ENCODE measurements around the gene ABL2.

ABL2 gene

GRCh38 chr1:179061360-179062282 is 167.9 kb downstream of the ABL2 start:
- Histone ChIP-seq H4K91ac (ENCODE audit: low read depth, low read length, poor library complexity) (no peak overlapping the region), H2BK5ac (ENCODE audit: low read length) (no peak overlapping the region), H3K27ac (replicated peaks; ENCODE audit: low read length) (no peak overlapping the region), H3K27me3 (ENCODE audit: control insufficient read depth in 3 of 3, insufficient read depth in 3 of 3, low read depth in 1 of 3, low read length in 3 of 3) (no peaks in the 10 kb centered on the region), H3K18ac (ENCODE audit: low read length) (no peak overlapping the region), H3K9me3 (replicated peaks in 1 of 2; ENCODE audit: control insufficient read depth in 2 of 2, insufficient read depth in 1 of 2, low read depth in 1 of 2, low read length in 2 of 2) (peaks cover 0 to 3% of the 10 kb centered on the region in 2 donors), H2AK5ac (ENCODE audit: low read depth, low read length) (no peak overlapping the region), H2BK12ac (ENCODE audit: low read length) (no peak overlapping the region), H2BK120ac (ENCODE audit: low read depth, low read length) (no peak overlapping the region), H3K14ac (ENCODE audit: low read length) (no peak overlapping the region), H4K8ac (ENCODE audit: low read depth, low read length) (no peak overlapping the region), H3K4me1 (ENCODE audit: control insufficient read depth in 2 of 2, insufficient read depth in 1 of 2, low read depth in 1 of 2, low read length in 2 of 2) (peaks cover 0 to 5% of the 10 kb centered on the region in 2 donors), H3K4me3 (ENCODE audit: low read length in 2 of 2) (no peak overlapping the region), H3K23ac (ENCODE audit: low read depth, low read length, poor library complexity) (no peak overlapping the region), H3K79me1 (ENCODE audit: low read depth, low read length) (no peaks in the 10 kb centered on the region), H3K36me3 (replicated peaks in 1 of 2; ENCODE audit: control insufficient read depth in 2 of 2, insufficient read depth in 2 of 2, low read length in 2 of 2) (peaks cover 3 to 65% of the 10 kb centered on the region in 2 donors), H3K4ac (ENCODE audit: low read length) (no peak overlapping the region), H3K4me2 (ENCODE audit: insufficient read depth, low read length, poor library complexity, severe bottlenecking) (no peak overlapping the region), H3K9ac (ENCODE audit: low read depth, low read length, poor library complexity) (no peak overlapping the region), H2BK15ac (ENCODE audit: low read length) (no peak overlapping the region), H2AFZ (ENCODE audit: low read length) (no peak overlapping the region)
- WGBS, 2 donors (ENCODE audit: extremely low coverage in 2 of 2, insufficient read length in 2 of 2, insufficient replicate concordance in 1 of 2): no CpG with 5 or more reads among the region's 8 CpGs
- no peak for DNase-seq (ENCODE audit: low spot score)

GRCh38 chr1:179058487-179059483 is 170.7 kb downstream of the ABL2 start:
- H4K91ac ChIP-seq (ENCODE audit: low read depth, low read length, poor library complexity): no peak overlapping the region
- H2BK15ac ChIP-seq (ENCODE audit: low read length): no peak overlapping the region
- no peaks in the 10 kb centered on the region for H3K27me3 ChIP-seq (ENCODE audit: control insufficient read depth in 3 of 3, insufficient read depth in 3 of 3, low read depth in 1 of 3, low read length in 3 of 3)
- H2BK120ac ChIP-seq (ENCODE audit: low read depth, low read length): no peak overlapping the region
- H2BK12ac ChIP-seq (ENCODE audit: low read length): no peak overlapping the region
- no peak overlapping the region for H2AK5ac ChIP-seq (ENCODE audit: low read depth, low read length)
- no peaks in the 10 kb centered on the region for H3K79me1 ChIP-seq (ENCODE audit: low read depth, low read length)
- peaks cover 0 to 16% of the 10 kb centered on the region in 2 donors for H3K9me3 ChIP-seq (replicated peaks in 1 of 2; ENCODE audit: control insufficient read depth in 2 of 2, insufficient read depth in 1 of 2, low read depth in 1 of 2, low read length in 2 of 2)
- H3K36me3 ChIP-seq (replicated peaks in 1 of 2; ENCODE audit: control insufficient read depth in 2 of 2, insufficient read depth in 2 of 2, low read length in 2 of 2): peaks cover 6 to 63% of the 10 kb centered on the region in 2 donors
- no peak overlapping the region for H2AFZ ChIP-seq (ENCODE audit: low read length)
- H3K4me1 ChIP-seq (ENCODE audit: control insufficient read depth in 2 of 2, insufficient read depth in 1 of 2, low read depth in 1 of 2, low read length in 2 of 2): peaks cover 0 to 5% of the 10 kb centered on the region in 2 donors
- DNase-seq (ENCODE audit: low spot score): no peak
- no CpG with 5 or more reads among the region's 3 CpGs for WGBS, 2 donors (ENCODE audit: extremely low coverage in 2 of 2, insufficient read length in 2 of 2, insufficient replicate concordance in 1 of 2)
- no peak overlapping the region for H3K4me2 ChIP-seq (ENCODE audit: insufficient read depth, low read length, poor library complexity, severe bottlenecking)
- no peak overlapping the region for H3K9ac ChIP-seq (ENCODE audit: low read depth, low read length, poor library complexity)
- no peak overlapping the region for H2BK5ac ChIP-seq (ENCODE audit: low read length)
- H3K4me3 ChIP-seq (ENCODE audit: low read length in 2 of 2): no peak overlapping the region
- H3K14ac ChIP-seq (ENCODE audit: low read length): no peak overlapping the region
- H3K27ac ChIP-seq (replicated peaks; ENCODE audit: low read length): peak overlapping the region; percentile 24
- no peak overlapping the region for H3K4ac ChIP-seq (ENCODE audit: low read length)
- H3K23ac ChIP-seq (ENCODE audit: low read depth, low read length, poor library complexity): no peak overlapping the region
- H4K8ac ChIP-seq (ENCODE audit: low read depth, low read length): no peak overlapping the region
- H3K18ac ChIP-seq (ENCODE audit: low read length): peak overlapping the region; percentile 71

- Histone ChIP-seq H3K79me1 (ENCODE audit: low read depth, low read length) (no peaks in the 10 kb centered on the region), H2BK5ac (ENCODE audit: low read length) (no peak overlapping the region), H2BK15ac (ENCODE audit: low read length) (no peak overlapping the region), H3K9me3 (replicated peaks in 1 of 2; ENCODE audit: control insufficient read depth in 2 of 2, insufficient read depth in 1 of 2, low read depth in 1 of 2, low read length in 2 of 2) (peaks cover 0 to 16% of the 10 kb centered on the region in 2 donors), H3K18ac (ENCODE audit: low read length) (no peak overlapping the region), H3K4me2 (ENCODE audit: insufficient read depth, low read length, poor library complexity, severe bottlenecking) (no peak overlapping the region), H3K9ac (ENCODE audit: low read depth, low read length, poor library complexity) (no peak overlapping the region), H3K27me3 (ENCODE audit: control insufficient read depth in 3 of 3, insufficient read depth in 3 of 3, low read depth in 1 of 3, low read length in 3 of 3) (no peaks in the 10 kb centered on the region), H3K23ac (ENCODE audit: low read depth, low read length, poor library complexity) (no peak overlapping the region), H3K4me3 (ENCODE audit: low read length in 2 of 2) (no peak overlapping the region), H2AFZ (ENCODE audit: low read length) (no peak overlapping the region), H3K4me1 (ENCODE audit: control insufficient read depth in 2 of 2, insufficient read depth in 1 of 2, low read depth in 1 of 2, low read length in 2 of 2) (peaks cover 0 to 5% of the 10 kb centered on the region in 2 donors), H2AK5ac (ENCODE audit: low read depth, low read length) (no peak overlapping the region), H2BK120ac (ENCODE audit: low read depth, low read length) (no peak overlapping the region), H3K14ac (ENCODE audit: low read length) (no peak overlapping the region), H4K91ac (ENCODE audit: low read depth, low read length, poor library complexity) (no peak overlapping the region), H4K8ac (ENCODE audit: low read depth, low read length) (no peak overlapping the region), H3K36me3 (replicated peaks in 1 of 2; ENCODE audit: control insufficient read depth in 2 of 2, insufficient read depth in 2 of 2, low read length in 2 of 2) (peaks cover 6 to 49% of the 10 kb centered on the region in 2 donors), H2BK12ac (ENCODE audit: low read length) (no peak overlapping the region), H3K27ac (replicated peaks; ENCODE audit: low read length) (no peak overlapping the region), H3K4ac (ENCODE audit: low read length) (no peak overlapping the region)
- WGBS, 2 donors (ENCODE audit: extremely low coverage in 2 of 2, insufficient read length in 2 of 2, insufficient replicate concordance in 1 of 2): no CpG with 5 or more reads among the region's 2 CpGs
- DNase-seq (ENCODE audit: low spot score): no peak
These were observed 173.5 kb downstream of the ABL2 start for GRCh38 chr1:179055937-179056336.

All from neuronal stem cell (in vitro differentiated cells).